HL-60/S4 treated with phorbol 12-myristate 13-acetate at 8.2 ng/mL for 4 days and 3 days (cell line): ENCODE data around the gene PCSK9.

Source experiments
- in situ Hi-C: fragments of 300-500 bp; cut with MboI; formaldehyde crosslinking; loops from 2 replicates; pipeline ENCODE4 v1.15.0; 2022; ENCODE audit warnings: low sequenced_read_pairs

Gene PCSK9

GRCh38 chr1:55043011-55043410 is 3.7 kb downstream of the PCSK9 start:
- in situ Hi-C loops: no loop called here

GRCh38 chr1:55043726-55044125 is 4.4 kb downstream of the PCSK9 start:
- in situ Hi-C loops: no loop called here

- in situ Hi-C loops: no loop called here
Measured at GRCh38 chr1:55044617-55045397, 5.5 kb downstream of the PCSK9 start.

GRCh38 chr1:55045430-55045829 is 6.1 kb downstream of the PCSK9 start:
- in situ Hi-C loops: no loop called here

- in situ Hi-C loops: no loop called here
Measured at GRCh38 chr1:55046871-55047270, 7.5 kb downstream of the PCSK9 start.

- in situ Hi-C loops: no loop called here
Measured at GRCh38 chr1:55047611-55048010, 8.3 kb downstream of the PCSK9 start.

GRCh38 chr1:55048453-55049270 is 9.3 kb downstream of the PCSK9 start:
- in situ Hi-C loops: no loop called here

GRCh38 chr1:55049271-55049913 is 10.0 kb downstream of the PCSK9 start:
- in situ Hi-C loops: no loop called here

GRCh38 chr1:55049914-55050278 is 10.5 kb downstream of the PCSK9 start:
- in situ Hi-C loops: no loop called here

GRCh38 chr1:55050283-55050682 is 10.9 kb downstream of the PCSK9 start:
- in situ Hi-C loops: no loop called here

GRCh38 chr1:55051169-55051568 is 11.8 kb downstream of the PCSK9 start:
- in situ Hi-C loops: no loop called here

- in situ Hi-C loops: no loop called here
Measured at GRCh38 chr1:55051621-55052020, 12.3 kb downstream of the PCSK9 start.

GRCh38 chr1:55052221-55053142 is 13.1 kb downstream of the PCSK9 start:
- in situ Hi-C loops: no loop called here

- in situ Hi-C loops: no loop called here
Measured at GRCh38 chr1:55053265-55053954, 14.1 kb downstream of the PCSK9 start.

- in situ Hi-C loops: no loop called here
Measured at GRCh38 chr1:55054396-55054795, 15.0 kb downstream of the PCSK9 start.

GRCh38 chr1:55055084-55055882 is 15.9 kb downstream of the PCSK9 start:
- in situ Hi-C loops: no loop called here

- in situ Hi-C loops: no loop called here
Measured at GRCh38 chr1:55055951-55056631, 16.7 kb downstream of the PCSK9 start.

- in situ Hi-C loops: no loop called here
Measured at GRCh38 chr1:55056632-55056992, 17.3 kb downstream of the PCSK9 start.
